T1000 (cell line): ENCODE data around the gene KYNU.
"Not testable (repeated sequence)": the region's sequence is repeated elsewhere in the genome, so short reads cannot be mapped to it uniquely, and the experiment has no call there.

Experiments used
- DNase-seq: peaks from one replicate; lab custom pipeline; 2025; ENCODE audit warnings: mixed read lengths; lab: John Stamatoyannopoulos, UW

KYNU gene

GRCh38 chr2:142877216-142877838 is at the start of gene KYNU:
Gene KYNU, plus strand, starts transcription at chr2:142877664. Its CDS starts 7,704 bp downstream, at chr2:142885368.
- DNase-seq, result no peak

GRCh38 chr2:142834021-142834420 is 43.4 kb upstream of the KYNU start:
- no peak for DNase-seq

- DNase-seq, result no peak
Measured at GRCh38 chr2:142840436-142840835, 37.0 kb upstream of the KYNU start.

GRCh38 chr2:142841788-142842187 is 35.7 kb upstream of the KYNU start:
- DNase-seq, result no peak

GRCh38 chr2:142842369-142842768 is 35.1 kb upstream of the KYNU start:
- no peak for DNase-seq

- DNase-seq, result no peak
Measured at GRCh38 chr2:142843731-142844130, 33.7 kb upstream of the KYNU start.

GRCh38 chr2:142848023-142848606 is 29.3 kb upstream of the KYNU start:
- no peak for DNase-seq

GRCh38 chr2:142849820-142850219 is 27.6 kb upstream of the KYNU start:
- no peak for DNase-seq

- no peak for DNase-seq
Measured at GRCh38 chr2:142853912-142854311, 23.6 kb upstream of the KYNU start.

- DNase-seq, result no peak
Measured at GRCh38 chr2:142857256-142858164, 20.0 kb upstream of the KYNU start.

- DNase-seq, result no peak
Measured at GRCh38 chr2:142858961-142859360, 18.5 kb upstream of the KYNU start.

- DNase-seq, result no peak
Measured at GRCh38 chr2:142862299-142862698, 15.2 kb upstream of the KYNU start.

GRCh38 chr2:142862847-142863246 is 14.6 kb upstream of the KYNU start:
- DNase-seq, result no peak

GRCh38 chr2:142863485-142863961 is 13.9 kb upstream of the KYNU start:
- DNase-seq, result no peak

- DNase-seq, result not testable (repeated sequence)
Measured at GRCh38 chr2:142864605-142865004, 12.9 kb upstream of the KYNU start.

- no peak for DNase-seq
Measured at GRCh38 chr2:142865924-142866323, 11.5 kb upstream of the KYNU start.

GRCh38 chr2:142866426-142866825 is 11.0 kb upstream of the KYNU start:
- no peak for DNase-seq

GRCh38 chr2:142867136-142867535 is 10.3 kb upstream of the KYNU start:
- no peak for DNase-seq

- peak; percentile 36 for DNase-seq
Measured at GRCh38 chr2:142868229-142868762, 9.2 kb upstream of the KYNU start.

- DNase-seq, result not testable (repeated sequence)
Measured at GRCh38 chr2:142869065-142869460, 8.4 kb upstream of the KYNU start.

- no peak for DNase-seq
Measured at GRCh38 chr2:142869461-142870106, 7.9 kb upstream of the KYNU start.

GRCh38 chr2:142870526-142870925 is 6.9 kb upstream of the KYNU start:
- DNase-seq, result no peak
